Dermis microvascular lymphatic vessel endothelial cell (primary cell): ENCODE results near the gene AOPEP. TPM values are rescaled to one million over a fixed set of nuclear protein-coding genes. Genes with fewer than 3 reads are reported as not detected.
"Not testable (repeated sequence)": the region's sequence is repeated elsewhere in the genome, so short reads cannot be mapped to it uniquely, and the experiment has no call there.

Source experiments
- DNase-seq, 2 donors: peaks; one replicate each; pipeline versions ENCODE4 v3.0.0 to v3.0.0-alpha.2; 2010; ENCODE audit warnings: low read depth in 2 of 2
- total RNA-seq: library from RNA; depleted of rRNA; stranded (reverse); fragments of >200 nt; gene quantifications from 2 replicates; pipeline ENCODE4 v1.2.1, GENCODE V29; 2014

Gene AOPEP
- total RNA-seq, 1 donor from 2014 or later, result 24.6 TPM

DNA sequence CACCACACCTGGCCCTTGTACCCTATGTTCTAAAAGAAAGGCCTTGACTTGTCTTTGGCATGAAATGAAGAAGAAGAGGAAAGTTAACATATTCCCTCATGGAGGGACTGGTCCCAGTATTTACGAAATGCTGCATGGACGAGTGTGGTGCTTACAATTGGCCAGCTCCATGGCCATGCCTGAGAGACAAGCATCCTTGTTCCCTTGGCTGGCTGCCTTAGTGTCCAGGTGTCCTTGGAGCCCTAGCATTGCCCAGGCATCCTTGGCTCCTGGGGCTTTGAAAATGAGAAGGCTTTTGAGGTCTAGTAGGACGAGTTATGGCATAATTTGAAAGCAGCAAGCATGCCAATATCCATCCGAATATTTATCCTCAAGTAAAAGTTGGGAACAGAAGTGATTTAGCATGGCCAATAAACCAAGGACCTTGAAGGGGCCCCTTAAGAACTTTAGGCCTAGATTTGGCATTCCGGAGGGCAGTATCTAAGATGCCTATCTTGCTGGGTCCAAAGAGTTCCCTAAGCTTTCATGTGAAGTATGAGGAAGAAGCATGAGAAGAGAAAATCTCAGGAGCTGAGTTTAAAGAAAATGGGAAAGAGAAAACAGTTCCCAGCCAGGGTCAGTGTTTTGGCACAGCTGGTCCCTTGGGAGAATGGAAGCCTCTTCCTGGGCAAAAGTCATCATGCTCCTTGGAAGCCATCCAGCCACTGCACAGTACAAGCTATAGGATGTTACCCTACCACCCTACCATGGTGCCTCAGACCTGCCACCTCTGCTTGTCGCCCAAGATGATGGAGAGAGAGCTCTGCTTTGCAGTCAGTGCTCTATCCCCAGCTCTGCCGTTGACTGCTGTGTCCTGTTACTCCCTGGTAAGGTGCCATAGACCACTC, 91.0 kb downstream of the AOPEP start:
- DNase-seq, result no peak

DNA sequence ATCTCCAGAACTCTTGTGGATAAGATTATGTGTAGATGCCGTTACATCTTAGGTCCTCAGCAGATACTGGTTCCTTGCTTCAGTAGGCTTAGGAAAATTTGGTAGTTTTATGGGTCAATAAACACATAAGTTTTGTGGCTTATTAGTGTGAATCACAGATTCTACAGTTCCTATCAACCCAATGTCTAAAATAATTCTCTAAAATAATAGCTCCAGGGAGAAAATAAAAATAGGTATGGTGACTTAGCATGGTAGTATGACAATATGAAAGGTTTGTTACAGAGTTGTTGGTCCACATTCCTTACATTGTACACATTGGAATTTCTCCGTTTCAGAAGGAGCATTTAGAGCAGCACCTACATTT, 91.7 kb downstream of the AOPEP start:
- no peak for DNase-seq

- no peak for DNase-seq
These were observed 92.7 kb downstream of the AOPEP start for GRCh38 chr9:94819161-94819687.

DNA sequence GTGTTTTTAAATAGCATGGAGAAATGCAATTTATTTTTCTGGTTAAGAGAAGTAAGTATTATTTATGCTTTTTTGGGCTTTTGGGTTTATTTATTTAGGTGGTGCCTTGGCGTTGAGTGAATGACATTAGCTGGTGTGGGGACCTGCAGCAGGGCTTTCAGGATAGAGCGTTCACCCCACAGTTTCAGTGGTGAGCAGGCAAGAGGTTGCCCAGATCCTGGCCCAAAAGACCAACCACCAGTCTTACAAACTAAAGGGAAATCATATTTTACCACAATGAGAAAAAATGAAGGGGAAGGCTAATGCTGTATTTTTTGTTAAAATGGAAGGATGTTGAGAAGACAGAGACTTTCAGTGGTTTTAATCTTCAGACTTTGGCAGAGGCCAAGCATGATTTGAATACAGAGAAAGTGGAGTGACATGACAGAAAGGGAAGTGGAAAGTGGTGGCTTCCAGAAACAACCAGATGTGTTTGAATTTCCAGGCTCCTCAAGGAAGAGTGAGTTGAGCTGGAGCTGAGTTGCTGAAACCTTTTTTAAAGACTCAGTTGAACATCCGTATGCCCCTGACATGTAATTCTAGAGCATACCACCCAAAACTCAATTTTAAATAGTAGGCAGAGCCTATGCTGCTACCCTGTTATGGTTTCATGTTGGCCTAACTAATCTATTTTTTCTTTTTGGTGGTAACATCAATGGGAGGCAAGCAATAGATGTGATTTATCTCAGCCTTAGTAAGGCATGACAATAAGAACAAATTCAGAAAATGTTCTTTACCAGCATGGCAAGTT, 94.8 kb downstream of the AOPEP start:
- no peak for DNase-seq

DNA sequence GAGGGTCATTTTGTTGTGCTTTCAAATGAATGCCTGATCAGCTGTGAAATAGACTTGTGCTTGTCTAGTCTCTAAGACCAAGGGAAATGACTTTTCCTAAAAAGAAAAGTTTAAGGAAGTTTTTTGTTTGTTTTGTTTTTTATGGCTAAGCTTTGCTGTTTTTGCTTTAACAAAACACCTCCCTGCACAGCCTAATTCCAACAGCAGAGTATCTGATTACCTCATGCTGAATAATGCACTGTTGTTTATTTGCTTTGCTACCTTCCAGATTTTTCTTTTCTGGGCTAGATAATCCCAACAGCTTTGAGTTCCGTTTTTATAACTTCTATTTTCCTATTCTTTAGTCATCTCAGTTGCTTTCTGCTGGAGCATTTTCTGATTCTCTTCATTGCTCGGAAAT, 95.8 kb downstream of the AOPEP start:
- peak in 1 of 2 donors; percentile 65 for DNase-seq

DNA sequence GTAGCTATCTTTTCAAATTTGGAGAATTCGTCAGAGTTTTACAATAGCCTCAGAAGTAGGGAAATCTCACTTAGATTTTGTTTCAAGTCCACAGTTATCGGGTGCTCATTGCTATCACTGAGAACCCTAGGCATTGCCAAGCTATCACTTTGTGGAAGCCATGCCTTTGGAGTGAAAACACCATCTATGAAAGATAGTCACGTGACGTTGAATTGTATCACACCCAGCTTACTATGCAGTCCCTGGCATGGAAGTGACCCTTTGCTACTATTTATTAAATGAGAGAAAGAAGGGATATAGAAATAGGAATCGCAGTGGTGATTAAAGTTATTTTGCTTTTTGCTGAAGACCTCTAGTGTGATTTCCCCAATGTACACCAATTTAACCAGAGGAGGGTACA, 97.2 kb downstream of the AOPEP start:
- no peak for DNase-seq

DNA sequence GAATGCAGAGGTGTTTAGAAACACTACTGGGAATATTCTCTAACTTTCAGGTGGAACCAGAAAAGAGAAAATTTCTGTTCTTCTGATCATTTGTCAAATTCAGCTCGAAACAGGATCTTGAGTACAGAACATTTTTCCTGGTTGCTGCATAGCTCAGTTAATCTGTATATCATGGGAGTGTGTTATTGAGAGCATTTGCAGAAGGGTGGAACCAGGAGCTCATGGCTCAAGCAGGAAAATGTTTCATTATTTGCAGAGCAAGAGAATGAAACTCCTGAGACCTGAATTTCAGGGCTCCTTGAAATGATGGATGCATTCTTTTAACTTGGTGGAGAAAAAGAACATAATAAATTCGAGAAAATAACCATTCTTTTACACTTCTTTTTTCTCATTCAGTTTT, 97.9 kb downstream of the AOPEP start:
- DNase-seq, result no peak

GRCh38 chr9:94824913-94825610, 98.6 kb downstream of the AOPEP start:
- DNase-seq, result no peak

DNA sequence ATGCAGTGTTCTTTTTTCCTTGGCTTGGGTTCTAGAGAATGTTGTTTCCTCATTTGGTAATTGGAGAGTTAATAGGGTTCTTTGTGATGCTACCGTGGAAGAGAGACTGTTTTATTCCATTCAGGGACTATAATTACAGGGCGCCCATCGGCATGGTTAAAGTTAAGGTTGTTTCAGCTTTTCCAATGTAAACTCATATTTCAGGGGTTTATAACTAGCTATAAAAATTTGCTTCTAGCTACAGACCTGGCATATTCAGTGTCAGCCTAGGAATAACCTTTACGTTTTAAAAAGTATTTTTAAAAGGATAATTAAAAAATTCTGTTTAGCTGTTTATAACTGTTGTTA, 99.1 kb downstream of the AOPEP start:
- no peak for DNase-seq

DNA sequence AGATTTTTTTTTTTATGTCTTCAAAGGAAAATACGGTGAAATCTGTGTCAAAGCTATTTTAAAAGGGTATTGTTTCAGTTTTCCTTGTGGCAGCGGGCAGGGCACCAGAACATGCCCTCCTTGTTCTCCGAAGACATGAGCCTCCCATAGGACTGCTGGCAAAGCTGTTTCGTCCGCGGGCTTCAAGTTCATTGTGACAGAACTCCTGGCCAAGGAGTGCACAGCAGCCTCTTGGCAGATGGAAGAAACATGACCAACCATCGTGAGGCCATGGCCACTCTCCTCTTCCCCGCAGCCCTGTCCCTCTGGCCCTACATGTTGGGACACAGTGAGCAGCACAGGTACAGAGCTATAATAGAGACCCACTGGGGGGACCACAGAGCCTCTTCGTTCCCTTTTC, 99.5 kb downstream of the AOPEP start:
- no peak for DNase-seq

- no peak for DNase-seq
These were observed 100.3 kb downstream of the AOPEP start for GRCh38 chr9:94826644-94827410.

DNA sequence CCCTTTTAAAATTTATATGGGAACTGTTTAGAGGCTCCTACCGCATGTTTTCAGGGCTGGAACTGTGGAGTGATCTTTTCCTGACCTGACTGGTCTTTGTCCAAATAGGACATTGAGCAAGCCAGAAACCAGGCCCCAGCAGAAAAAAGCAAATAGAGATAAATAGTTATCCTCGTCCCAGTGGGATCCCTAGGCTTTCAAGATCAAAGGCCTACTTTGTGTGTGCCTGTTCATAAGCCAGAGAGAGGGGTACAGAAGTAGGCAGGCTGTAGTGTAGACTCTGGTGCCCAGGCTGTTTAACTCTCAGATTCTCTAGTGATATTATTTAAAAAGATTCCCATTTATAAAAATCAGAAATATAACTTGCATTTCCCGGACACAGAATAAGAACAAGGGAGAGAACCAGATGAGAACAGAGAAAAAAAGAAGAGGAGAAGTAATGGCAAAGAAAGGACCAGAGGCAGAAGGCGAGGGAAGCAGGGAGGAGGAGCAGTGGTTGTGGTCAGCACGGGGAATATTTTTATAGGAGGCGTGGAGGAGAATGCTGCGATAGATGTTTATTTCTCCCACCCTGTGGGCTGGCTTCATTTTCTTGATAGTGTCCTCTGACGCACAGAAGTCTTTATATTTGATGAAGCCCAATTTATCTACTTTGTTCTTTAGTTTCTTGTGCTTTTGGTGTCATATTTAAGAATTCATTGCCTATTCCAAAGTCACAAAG, 101.2 kb downstream of the AOPEP start:
- DNase-seq, result peak; percentile 47 to 55

- no peak for DNase-seq
These were observed 103.0 kb downstream of the AOPEP start for GRCh38 chr9:94829380-94830070.

DNA sequence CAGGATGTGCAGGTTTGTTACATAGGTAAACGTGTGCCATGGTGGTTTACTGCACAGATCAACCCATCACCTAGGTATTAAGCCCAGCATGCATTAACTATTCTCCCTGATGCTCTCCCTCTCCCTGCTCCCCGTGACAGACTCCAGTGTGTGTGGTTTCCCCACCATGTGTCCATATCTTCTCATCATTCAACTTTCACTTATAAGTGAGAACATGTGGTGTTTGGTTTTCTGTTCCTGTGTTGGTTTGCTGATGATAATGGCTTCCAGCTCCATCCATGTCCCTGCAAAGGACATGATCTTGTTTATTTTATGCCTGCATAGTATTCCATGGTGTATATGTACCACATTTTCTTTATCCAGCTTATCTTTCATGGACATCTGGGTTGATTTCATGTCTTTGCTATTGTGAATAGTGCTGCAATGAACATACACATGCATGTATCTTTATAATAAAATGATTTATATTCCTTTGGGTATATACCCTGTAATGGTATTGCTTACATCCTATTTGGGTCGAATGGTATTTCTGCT, 103.6 kb downstream of the AOPEP start:
- DNase-seq, result not testable (repeated sequence)

DNA sequence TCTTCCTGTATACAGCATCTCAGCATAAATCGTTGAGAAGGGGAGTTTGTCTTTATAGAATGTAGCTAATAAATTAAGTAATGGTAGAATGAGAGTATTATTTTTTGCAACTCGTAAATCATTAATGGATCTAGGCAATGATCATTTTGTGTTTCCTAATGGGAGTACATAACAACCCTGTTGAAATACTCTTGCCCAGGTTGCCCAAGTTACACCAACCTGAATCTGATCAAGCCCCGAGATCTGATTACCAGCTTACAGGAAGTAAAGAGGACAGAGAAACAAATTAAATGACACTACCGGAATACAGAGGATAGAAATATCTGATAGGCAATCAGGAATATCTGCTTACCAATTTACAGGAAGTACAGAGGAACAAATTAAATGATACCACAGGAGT, 107.3 kb downstream of the AOPEP start:
- no peak for DNase-seq

GRCh38 chr9:94837404-94837803, 110.9 kb downstream of the AOPEP start:
- no peak for DNase-seq

DNA sequence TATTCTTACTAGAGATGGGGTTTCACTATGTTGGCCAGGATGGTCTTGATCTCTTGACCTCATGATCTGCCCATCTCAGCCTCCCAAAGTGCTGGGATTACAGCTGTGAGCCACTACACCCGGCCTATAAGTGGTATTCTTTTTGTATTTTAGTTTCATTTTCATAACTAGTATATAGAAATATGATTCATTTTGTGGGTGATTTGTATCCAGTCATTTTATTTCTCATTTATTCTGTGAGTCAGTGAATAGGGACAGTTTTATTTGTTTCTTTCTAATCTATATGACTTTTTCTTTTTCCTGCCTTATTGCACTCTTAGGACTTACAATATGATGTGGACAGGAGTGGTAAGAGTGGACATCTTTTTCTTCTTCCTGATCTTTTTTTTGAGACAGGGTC, 112.9 kb downstream of the AOPEP start:
- DNase-seq, result no peak

DNA sequence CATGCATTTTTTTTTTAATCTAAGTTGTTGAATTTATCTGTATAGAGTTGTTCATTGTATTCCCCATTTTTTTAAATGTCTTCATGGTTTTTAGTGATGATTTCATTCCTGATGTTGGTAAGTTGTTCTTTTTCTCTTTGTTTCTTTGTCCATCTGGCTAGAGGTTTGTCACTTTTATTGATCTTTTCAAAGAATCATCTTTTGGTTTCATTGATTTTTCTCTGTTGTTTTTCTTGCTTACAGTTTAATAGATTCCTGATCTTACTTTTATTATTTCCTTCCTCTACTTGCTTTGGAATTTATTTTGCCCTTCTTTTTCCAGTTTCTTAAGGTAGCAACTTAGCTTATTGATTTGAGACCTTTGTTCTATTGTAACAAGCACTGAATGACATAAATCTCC, 114.2 kb downstream of the AOPEP start:
- DNase-seq, result no peak

- no peak for DNase-seq
These were observed 116.6 kb downstream of the AOPEP start for GRCh38 chr9:94843134-94843533.

- no peak for DNase-seq
These were observed 120.2 kb downstream of the AOPEP start for GRCh38 chr9:94846739-94847138.
